HepG2 (cell line): ENCODE results near the gene ASTE1. TPM values are rescaled to one million over a fixed set of nuclear protein-coding genes. Genes with fewer than 3 reads are reported as not detected.

Experiments
- CBX1 ChIP-seq: IDR thresholded peaks from one replicate; pipeline ENCODE4 v1.6.1; 2016; ENCODE audit warnings: antibody characterized with exemption, low read depth
- CHD2 ChIP-seq: IDR thresholded peaks from 2 replicates; pipeline ENCODE4 v1.6.1; 2011; ENCODE audit warnings: low read depth, low read length, improper control_type of control experiment
- DMAP1 ChIP-seq: IDR thresholded peaks from 2 replicates; pipeline ENCODE4 v1.6.1; 2016
- GATAD1 ChIP-seq: IDR thresholded peaks from 2 replicates; pipeline ENCODE4 v1.6.1; 2016; ENCODE audit warnings: missing genetic modification reagents, missing compliant biosample characterization
- HMGA1 ChIP-seq: sonication (generic); formaldehyde crosslinking; conservative IDR thresholded peaks from 2 replicates; pipeline ENCODE4 v1.4.0; 2020; ENCODE audit warnings: missing genetic modification reagents
- IRF2 ChIP-seq: IDR thresholded peaks from 2 replicates; pipeline ENCODE4 v1.6.1; 2018; ENCODE audit warnings: missing genetic modification reagents, missing compliant biosample characterization
- MAZ ChIP-seq, 2 experiments: sonication (generic) in 1 of 2; formaldehyde crosslinking in 1 of 2; IDR thresholded peaks; 2 replicates each; pipeline versions ENCODE4 v1.5.0 to v1.6.1; 2012 to 2020; ENCODE audit warnings: low read depth in 2 of 2, mild to moderate bottlenecking in 2 of 2, borderline replicate concordance in 1 of 2, improper control_type of control experiment in 1 of 2, low read length in 1 of 2, missing genetic modification reagents in 1 of 2, moderate library complexity in 1 of 2
- NFE2L1 ChIP-seq: sonication (generic); formaldehyde crosslinking; IDR thresholded peaks from 2 replicates; pipeline ENCODE4 v1.4.0; 2020; ENCODE audit warnings: missing genetic modification reagents, mild to moderate bottlenecking, borderline replicate concordance
- PATZ1 ChIP-seq: sonication (generic); formaldehyde crosslinking; IDR thresholded peaks from 2 replicates; pipeline ENCODE4 v1.4.0; 2020; ENCODE audit warnings: missing genetic modification reagents
- PAX8 ChIP-seq: sonication (generic); formaldehyde crosslinking; IDR thresholded peaks from 2 replicates; pipeline ENCODE4 v1.8.0; 2022; ENCODE audit warnings: mild to moderate bottlenecking, missing genetic modification reagents, borderline replicate concordance
- POLR2A ChIP-seq, 2 experiments: IDR thresholded peaks; 2 replicates each; pipeline ENCODE4 v1.6.1; 2011; ENCODE audit warnings: low read depth in 2 of 2, low read length in 2 of 2, mild to moderate bottlenecking in 1 of 2, moderate library complexity in 1 of 2; ENCODE audit not compliant: insufficient read depth in 1 of 2
- REPIN1 ChIP-seq: sonication (generic); formaldehyde crosslinking; IDR thresholded peaks from 2 replicates; pipeline ENCODE4 v1.8.0; 2022; ENCODE audit warnings: missing genetic modification reagents, low read depth, mild to moderate bottlenecking, borderline replicate concordance
- SALL2 ChIP-seq: sonication (generic); formaldehyde crosslinking; IDR thresholded peaks from 2 replicates; pipeline ENCODE4 v1.8.1; 2023; ENCODE audit warnings: mild to moderate bottlenecking, missing genetic modification reagents, inconsistent platforms
- SP1 ChIP-seq, 2 experiments: fragments of 450-650 bp in 1 of 2; sonication (generic) in 1 of 2; formaldehyde crosslinking in 1 of 2; IDR thresholded peaks; 2 replicates each; pipeline versions ENCODE4 v1.4.0 to v1.6.1; 2016 to 2020; ENCODE audit warnings: missing genetic modification reagents in 1 of 2
- SSRP1 ChIP-seq: IDR thresholded peaks from 2 replicates; pipeline ENCODE4 v1.6.1; 2016; ENCODE audit warnings: control low read depth
- TCF12 ChIP-seq, 2 experiments: fragments of 450-650 bp in 1 of 2; sonication (generic) in 1 of 2; formaldehyde crosslinking in 1 of 2; IDR thresholded peaks; 2 replicates each; pipeline versions ENCODE4 v1.6.1 to v1.8.0; 2017 to 2022; ENCODE audit warnings: antibody characterized with exemption in 1 of 2, mild to moderate bottlenecking in 1 of 2, missing genetic modification reagents in 1 of 2, moderate library complexity in 1 of 2
- ZEB1 ChIP-seq: IDR thresholded peaks from 2 replicates; pipeline ENCODE4 v1.6.1; 2012; ENCODE audit warnings: mild to moderate bottlenecking, low read depth, inconsistent platforms; ENCODE audit not compliant: insufficient replicate concordance
- ZGPAT ChIP-seq: IDR thresholded peaks from 2 replicates; pipeline ENCODE4 v1.6.1; 2016; ENCODE audit warnings: mild to moderate bottlenecking
- ZNF124 ChIP-seq: sonication (generic); formaldehyde crosslinking; IDR thresholded peaks from 2 replicates; pipeline ENCODE4 v1.4.0; 2020; ENCODE audit warnings: missing genetic modification reagents
- ZNF17 ChIP-seq: sonication (generic); formaldehyde crosslinking; IDR thresholded peaks from 2 replicates; pipeline ENCODE4 v1.5.0; 2020; ENCODE audit warnings: mild to moderate bottlenecking, missing genetic modification reagents
- ZNF280B ChIP-seq: sonication (generic); formaldehyde crosslinking; IDR thresholded peaks from 2 replicates; pipeline ENCODE4 v1.5.0; 2020; ENCODE audit warnings: missing genetic modification reagents, mild to moderate bottlenecking, borderline replicate concordance
- ZNF441 ChIP-seq: sonication (generic); formaldehyde crosslinking; IDR thresholded peaks from 2 replicates; pipeline ENCODE4 v1.7.0; 2021; ENCODE audit warnings: missing genetic modification reagents, borderline replicate concordance
- ZNF543 ChIP-seq: sonication (generic); formaldehyde crosslinking; IDR thresholded peaks from 2 replicates; pipeline ENCODE4 v1.4.0; 2020; ENCODE audit warnings: mild to moderate bottlenecking, missing genetic modification reagents
- ZNF598 ChIP-seq: sonication (generic); formaldehyde crosslinking; IDR thresholded peaks from 2 replicates; pipeline ENCODE4 v1.5.1; 2020; ENCODE audit warnings: mild to moderate bottlenecking, missing genetic modification reagents, borderline replicate concordance
- ZSCAN12 ChIP-seq: sonication (generic); formaldehyde crosslinking; IDR thresholded peaks from 2 replicates; pipeline ENCODE4 v1.9.0; 2021; ENCODE audit warnings: mild to moderate bottlenecking, missing genetic modification reagents
- polyA plus RNA-seq, 8 experiments: library from polyadenylated mRNA; depleted of rRNA in 3 of 8; stranded (reverse) in 7 of 8; unstranded in 1 of 8; fragments of >200 nt; fragmentation: Illumina TruSeq in 4 of 8; extraction: Trizol in 4 of 8; gene quantifications; 2 replicates each; pipeline versions ENCODE4 v1.2.1 to v1.2.3, GENCODE V29; 2011 to 2016; ENCODE audit warnings: low read depth in 4 of 8, missing spikeins in 1 of 8, mixed read lengths in 1 of 8; ENCODE audit not compliant: insufficient read depth in 1 of 8
- total RNA-seq, 5 experiments: library from RNA; depleted of rRNA; stranded (reverse); fragments of >200 nt; fragmentation: Illumina TruSeq; extraction: Trizol; gene quantifications; 2 replicates each; pipeline ENCODE4 v1.2.3, GENCODE V29; 2016; ENCODE audit warnings: low read depth in 1 of 5

Gene ASTE1
- total and polyA plus RNA-seq, 2 of the 13 experiments (the other 11 are each of a cell fraction or from before 2014, with no cell fraction given), result 4.0 to 7.9 TPM

- no peak for TF ChIP-seq TCF12 (IDR thresholded peaks at IDR 0.05)
- TF ChIP-seq TCF12 (CRISPR knock-in tag; IDR thresholded peaks at IDR 0.05), result no peak
- no peak; the same call in 1 of the 2 replicates for TF ChIP-seq ZNF441 (CRISPR knock-in tag)
- peak; percentile 86 for TF ChIP-seq IRF2 (CRISPR knock-in tag)
- TF ChIP-seq HMGA1 (CRISPR knock-in tag), result no peak
- TF ChIP-seq ZNF280B (CRISPR knock-in tag), result 0 out of 2 replicates have a peak, but pooled peaks have one; percentile 30
- TF ChIP-seq GATAD1 (CRISPR knock-in tag), result peak; percentile 71; the same call in 1 of the 2 replicates
- TF ChIP-seq SSRP1 (CRISPR knock-in tag), result no peak
- peak; percentile 15 for TF ChIP-seq ZEB1
- 0 out of 2 replicates have a peak, but pooled peaks have one; percentile 36 for TF ChIP-seq ZNF124 (CRISPR knock-in tag)
- TF ChIP-seq NFE2L1 (CRISPR knock-in tag), result 0 out of 2 replicates have a peak, but pooled peaks have one; percentile 38
- peak; percentile 83; the same call in 1 of the 2 replicates for TF ChIP-seq ZNF543
- TF ChIP-seq CBX1, result no peak
- TF ChIP-seq ZSCAN12 (CRISPR knock-in tag), result no peak
- no peak; the same call in 1 of the 2 replicates for TF ChIP-seq PAX8 (CRISPR knock-in tag)
- TF ChIP-seq REPIN1 (CRISPR knock-in tag), result peak; percentile 69
- TF ChIP-seq PATZ1, result peak; percentile 31; the same call in 1 of the 2 replicates
- no peak for TF ChIP-seq ZNF17 (CRISPR knock-in tag)
- peak; percentile 64; the same call in 1 of the 2 replicates for TF ChIP-seq SALL2 (CRISPR knock-in tag)
- TF ChIP-seq ZNF598 (CRISPR knock-in tag), result peak; percentile 74; the same call in 1 of the 2 replicates
- no peak for TF ChIP-seq MAZ (IDR thresholded peaks at IDR 0.05; ENCODE audit: borderline replicate concordance, low read depth, low read length)
- peak; percentile 33; the same call in 1 of the 2 replicates for TF ChIP-seq MAZ (CRISPR knock-in tag; IDR thresholded peaks at IDR 0.05; ENCODE audit: low read depth)
- TF ChIP-seq SP1 (IDR thresholded peaks at IDR 0.05), result no peak
- TF ChIP-seq SP1 (CRISPR knock-in tag; IDR thresholded peaks at IDR 0.05), result no peak
- no peak; the same call in 1 of the 2 replicates for TF ChIP-seq CHD2
- TF ChIP-seq ZGPAT (CRISPR knock-in tag), result peak; percentile 86
- peak; percentile 78 to 86 for TF ChIP-seq POLR2A (IDR thresholded peaks at IDR 0.05; ENCODE audit: insufficient read depth in 1 of 2, low read depth in 2 of 2, low read length in 2 of 2)
- peak; percentile 72; the same call in 1 of the 2 replicates for TF ChIP-seq DMAP1 (CRISPR knock-in tag)
These were observed at the start of gene ASTE1, which contains the start of gene NEK11 (continued) for GRCh38 chr3:131026321-131027151.
